HG03135 (cell line): Measurements from ENCODE around the gene PRKCSH.

Experiments
- ATAC-seq: cut with Tn5 transposase; IDR thresholded peaks from one replicate; pipeline ENCODE4 v1.9.1; 2021; ENCODE audit warnings: mild to moderate bottlenecking, moderate library complexity; ENCODE audit not compliant: unreplicated experiment

PRKCSH gene

DNA sequence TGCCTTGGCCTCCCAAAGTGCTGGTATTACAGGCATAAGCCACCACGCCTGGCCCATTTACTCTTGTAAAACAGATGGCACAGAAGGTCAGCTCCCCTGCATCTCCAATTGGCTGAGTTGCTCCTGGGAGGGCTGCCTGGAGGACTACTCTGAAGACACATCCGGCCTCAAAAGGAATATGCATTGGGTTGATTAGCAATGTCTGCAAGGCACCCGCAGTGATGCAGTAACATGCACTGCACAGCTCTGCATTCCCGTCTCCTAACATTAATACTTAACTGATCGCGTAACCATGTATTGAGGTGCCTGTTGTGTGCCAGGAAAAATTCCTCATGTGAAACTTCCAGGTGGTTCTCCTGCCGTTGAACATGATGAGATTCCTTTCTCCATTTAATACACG is 40.4 kb downstream of the PRKCSH start:
- ATAC-seq: no peak

GRCh38 chr19:11478167-11479089 is 43.0 kb downstream of the PRKCSH start:
- ATAC-seq: no peak

GRCh38 chr19:11479090-11479897 is 43.9 kb downstream of the PRKCSH start:
- ATAC-seq: no peak

DNA sequence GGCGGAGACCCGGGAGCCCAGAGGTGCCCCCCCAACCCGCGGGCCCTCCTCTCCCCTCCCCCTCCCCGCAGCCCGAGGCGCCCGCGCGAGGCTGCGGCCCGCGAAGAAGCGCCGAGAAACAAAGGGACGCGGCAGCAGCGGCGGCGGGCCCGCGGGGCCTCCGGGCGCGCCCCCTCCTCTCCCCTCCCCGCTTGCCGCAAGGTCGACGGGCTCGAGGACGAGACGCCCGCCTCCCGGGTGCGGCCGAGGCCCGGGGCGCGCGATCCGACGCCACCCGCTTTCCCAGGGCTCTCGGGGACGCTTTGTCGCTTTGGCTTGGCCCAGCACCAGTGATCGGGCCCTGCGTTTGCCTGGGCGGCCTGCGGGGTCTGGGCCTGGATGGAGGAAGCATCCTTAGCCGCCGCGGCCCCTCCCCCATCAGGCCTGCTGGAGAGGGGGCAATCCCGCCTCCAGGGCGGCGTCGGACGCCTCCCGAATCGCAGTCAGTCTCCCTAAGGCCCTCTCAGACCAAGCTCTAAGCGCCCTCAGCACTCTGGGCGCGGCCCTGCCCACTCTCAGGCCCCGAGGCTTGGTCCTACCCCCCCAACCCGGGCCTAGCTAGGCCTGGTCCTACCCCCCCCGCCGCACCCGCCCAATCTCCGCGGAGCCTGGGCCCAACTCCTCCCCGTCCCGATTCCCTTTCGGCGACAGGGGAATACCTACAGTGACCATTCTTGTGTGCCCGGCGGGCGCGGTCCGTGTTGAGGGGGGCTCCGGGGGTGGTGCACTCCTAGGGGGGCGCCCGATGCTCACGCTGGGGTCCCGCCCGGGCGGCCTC is 44.7 kb downstream of the PRKCSH start:
- ATAC-seq: no peak

- ATAC-seq: no peak
These were observed 45.5 kb downstream of the PRKCSH start, which contains the start of gene ELAVL3 for GRCh38 chr19:11480715-11481533. Gene ELAVL3 (minus strand): TSS chr19:11481046. CDS start chr19:11480608, 438 bp downstream.

DNA sequence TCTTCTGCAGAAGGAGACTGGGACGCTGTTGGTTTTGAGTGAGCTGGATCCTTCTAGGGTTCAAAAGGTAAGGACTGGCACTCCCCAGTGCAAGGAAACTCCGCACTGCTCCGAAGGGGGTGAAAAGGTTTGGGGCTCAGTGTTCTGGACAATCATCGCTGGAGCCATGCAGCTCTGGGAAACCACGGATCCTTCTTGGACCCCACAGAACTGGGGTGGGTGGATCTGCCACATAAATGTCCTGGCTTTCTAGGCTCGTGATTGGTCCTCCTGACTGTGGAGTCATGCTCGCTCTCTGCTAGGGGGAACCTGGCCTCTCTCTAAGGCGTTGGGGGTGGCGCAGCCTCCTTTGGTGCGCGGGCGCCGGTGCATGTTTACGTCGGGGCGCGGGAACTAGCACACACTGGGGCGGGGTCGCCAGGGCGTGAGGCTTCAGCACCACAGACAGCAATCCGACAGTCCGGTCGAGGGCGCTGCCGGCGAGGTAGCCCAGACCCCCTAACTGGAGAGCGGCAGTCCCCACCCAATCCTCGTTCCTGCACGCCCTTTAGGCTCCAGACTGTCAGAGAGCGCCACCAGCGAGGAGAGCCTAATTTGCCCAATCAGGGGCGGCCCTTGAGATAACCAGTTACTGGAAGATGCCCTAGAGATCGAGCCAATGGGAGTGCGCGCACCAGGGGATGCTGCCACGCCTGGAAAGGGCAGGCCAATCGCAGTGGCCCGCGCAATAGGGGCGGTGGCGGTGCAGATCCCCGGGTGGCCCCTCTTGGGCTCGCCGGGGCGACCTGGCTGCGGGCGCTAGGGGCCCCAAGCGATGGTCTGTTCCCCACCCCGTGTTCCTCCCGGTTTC is 46.3 kb downstream of the PRKCSH start:
- peak; percentile 56 for ATAC-seq

GRCh38 chr19:11482384-11483050 is 47.1 kb downstream of the PRKCSH start:
- peak; percentile 51 for ATAC-seq

GRCh38 chr19:11483366-11484111 is 48.1 kb downstream of the PRKCSH start:
- no peak for ATAC-seq

DNA sequence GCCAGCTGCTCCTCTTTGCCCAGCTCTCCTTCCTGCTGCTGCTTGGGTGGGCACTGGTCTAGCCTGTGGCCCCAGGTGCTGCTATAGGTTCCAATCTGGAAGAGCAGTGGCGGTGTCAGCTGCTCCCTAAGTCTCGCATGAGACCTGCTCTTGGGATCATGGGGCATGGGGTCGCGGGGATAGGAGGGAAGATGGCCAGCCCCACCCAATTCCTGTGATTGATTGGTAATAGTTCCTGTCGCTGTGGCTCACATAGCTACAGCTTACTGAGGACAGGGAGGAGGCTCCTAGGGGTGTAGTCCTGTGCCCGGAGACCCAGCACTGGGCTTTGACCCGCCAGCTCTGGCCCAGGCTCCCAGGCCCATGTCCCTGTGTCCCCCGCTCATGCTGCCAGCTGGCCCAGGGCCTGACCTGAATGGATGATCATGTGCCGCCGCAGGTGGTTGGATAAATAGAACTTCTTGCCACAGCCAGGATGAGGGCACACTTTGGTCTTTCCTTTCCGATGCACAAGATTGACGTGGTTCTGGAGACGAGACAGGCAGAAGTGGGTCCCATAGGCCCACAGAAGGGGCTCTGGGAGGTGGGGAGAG is 49.9 kb downstream of the PRKCSH start:
- no peak for ATAC-seq

GRCh38 chr19:11486661-11487503 is 51.4 kb downstream of the PRKCSH start:
- ATAC-seq: no peak

- no peak for ATAC-seq
These were observed 53.9 kb downstream of the PRKCSH start for GRCh38 chr19:11489378-11489777.

DNA sequence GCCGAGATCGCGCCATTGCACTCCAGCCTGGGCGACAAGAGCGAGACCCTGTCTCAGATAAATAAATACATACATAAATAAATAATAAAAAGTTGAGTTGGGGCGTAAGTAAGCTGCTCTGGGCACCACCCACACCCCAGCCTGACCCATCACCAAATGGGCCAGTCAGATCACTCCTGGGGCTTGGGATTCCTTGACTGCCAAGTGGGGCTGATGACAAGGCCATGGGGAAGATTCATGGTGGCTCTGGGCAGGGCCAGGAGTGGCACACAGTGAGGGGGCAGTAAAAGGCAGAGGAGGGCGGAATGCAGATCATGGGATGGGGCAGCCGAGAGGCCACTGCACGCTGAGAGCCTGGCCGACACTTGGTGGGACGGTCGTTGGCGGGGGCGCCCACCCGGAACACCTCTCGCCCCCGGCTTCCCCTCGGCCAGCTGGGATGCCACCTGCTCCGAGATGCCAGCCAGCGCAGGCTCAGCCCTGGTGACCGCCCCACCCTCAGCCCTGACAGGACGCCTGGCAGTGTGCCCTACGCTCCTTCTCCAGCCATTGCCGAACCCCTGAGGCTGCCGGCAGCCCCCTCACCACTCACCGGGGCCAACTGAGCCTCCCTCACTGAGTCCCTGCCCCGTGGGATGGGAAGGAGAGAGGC is 59.3 kb downstream of the PRKCSH start:
- ATAC-seq: no peak

DNA sequence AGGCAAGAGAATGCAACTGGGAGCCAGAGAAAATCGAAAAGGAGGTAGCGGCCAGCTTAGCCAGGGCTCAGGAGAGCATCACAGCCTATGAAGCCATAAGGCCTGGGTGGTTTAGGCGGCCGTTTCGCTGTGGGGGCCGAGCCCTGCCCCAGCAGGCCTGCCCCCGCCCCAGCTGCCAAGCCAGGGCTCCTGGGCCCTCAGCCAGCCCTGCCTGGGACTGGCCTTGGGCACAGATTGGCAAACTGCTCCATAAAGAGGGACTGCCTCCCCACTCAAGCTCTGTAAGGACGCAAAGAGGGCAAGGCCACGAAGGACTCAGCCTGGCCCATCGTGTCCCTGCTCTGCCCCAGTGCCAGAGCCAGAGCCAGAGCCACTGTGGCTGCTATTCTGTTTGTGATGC is 60.0 kb downstream of the PRKCSH start:
- no peak for ATAC-seq

DNA sequence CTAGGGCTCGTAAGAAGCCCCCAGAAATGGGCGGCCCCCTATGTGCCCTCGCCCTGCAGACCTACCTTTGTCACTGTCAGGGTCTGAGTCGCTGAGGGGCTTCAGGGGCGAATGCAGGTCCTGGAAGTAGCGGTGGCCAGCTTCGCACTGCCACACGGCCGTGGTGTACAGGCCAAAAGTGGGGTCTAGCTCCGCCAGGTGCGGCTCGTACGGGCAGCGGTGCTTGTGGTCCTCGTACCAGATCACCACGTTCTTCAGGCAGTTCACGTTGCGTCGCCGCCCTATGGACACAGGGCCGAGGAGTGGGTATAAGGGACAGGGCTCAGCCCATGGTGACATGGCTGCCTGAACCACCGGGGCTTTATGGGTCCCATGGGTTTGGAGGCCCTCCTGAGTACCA is 60.5 kb downstream of the PRKCSH start:
- ATAC-seq: no peak

DNA sequence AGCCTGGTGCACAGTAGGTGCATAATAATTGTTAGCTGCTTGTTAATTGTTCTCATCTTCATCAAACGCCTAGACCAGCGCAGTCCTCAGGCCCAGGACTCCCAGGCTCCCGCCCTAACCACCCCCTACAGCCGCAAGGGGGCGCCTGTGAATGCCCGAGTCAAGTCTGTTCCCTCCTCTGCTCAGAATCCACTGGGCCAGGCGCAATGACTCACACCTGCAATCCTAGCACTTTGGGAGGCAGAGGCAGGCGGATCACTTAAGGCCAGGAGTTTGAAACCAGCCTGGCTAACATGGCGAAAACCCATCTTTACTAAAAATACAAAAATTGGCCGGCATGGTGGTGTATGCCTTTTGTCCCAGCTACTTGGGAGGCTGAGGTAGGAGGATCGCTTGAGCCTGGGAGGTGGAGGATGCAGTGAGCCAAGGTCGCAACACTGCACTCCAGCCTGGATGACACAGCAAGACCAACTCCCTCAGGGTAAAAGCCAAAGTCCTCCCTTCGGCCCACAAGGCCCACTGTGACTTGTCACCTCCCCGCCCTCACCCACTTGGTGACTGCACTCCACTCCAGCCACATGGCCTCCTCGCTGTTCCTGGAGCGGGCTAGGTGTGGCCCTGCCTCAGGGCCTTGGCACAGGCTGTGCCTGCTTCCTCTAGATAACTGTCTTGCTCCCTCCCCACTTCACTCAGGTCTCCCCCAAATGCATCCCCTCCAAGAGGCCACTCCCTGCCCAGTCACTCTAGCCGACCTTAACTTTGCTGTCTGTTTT is 61.1 kb downstream of the PRKCSH start:
- no peak for ATAC-seq
